Naive thymus-derived CD8-positive, alpha-beta T cell (primary cell): Measurements from ENCODE around the gene GGT5. TPM values are rescaled to one million over a fixed set of nuclear protein-coding genes. Genes with fewer than 3 reads are reported as not detected.

Source experiments
- ATAC-seq, 2 donors: fragments of 150-1000 bp; cut with Tn5 transposase in 1 of 2; sonication (Bioruptor Pico), chemical (Tn5 transposase) in 1 of 2; 1 replicate in 1 of 2; 2 replicates in 1 of 2; pipeline ENCODE4 v1.10.0; 2021; ENCODE audit warnings: mild to moderate bottlenecking in 2 of 2, moderate library complexity in 2 of 2
- POLR2A ChIA-PET: fragments of 350-600 bp; sonication (Branson Sonifier 250); formaldehyde crosslinking; loops from one replicate; lab custom pipeline; 2021; ENCODE audit warnings: antibody characterized with exemption; lab: Charles Lee
- DNase-seq, 10 donors: peaks; one replicate each; pipeline versions ENCODE4 v3.0.0 to v3.0.0-alpha.2; 2020 to 2022
- H3K27ac Mint-ChIP-seq, 10 donors: one replicate each; pipeline ENCODE4 v1.8.0; 2020 to 2022; ENCODE audit warnings: mild to moderate bottlenecking in 10 of 10, mixed read lengths in 10 of 10, moderate library complexity in 4 of 10, inconsistent platforms in 1 of 10
- H3K27me3 Mint-ChIP-seq, 5 donors: one replicate each; pipeline ENCODE4 v1.8.0; 2021 to 2022; ENCODE audit warnings: mixed read lengths in 5 of 5
- H3K36me3 Mint-ChIP-seq, 3 donors: one replicate each; pipeline ENCODE4 v1.8.0; 2020 to 2022; ENCODE audit warnings: mixed read lengths in 3 of 3, mild to moderate bottlenecking in 2 of 3, inconsistent platforms in 1 of 3
- H3K4me1 Mint-ChIP-seq, 4 donors: one replicate each; pipeline ENCODE4 v1.8.0; 2021 to 2022; ENCODE audit warnings: mixed read lengths in 4 of 4
- H3K4me3 Mint-ChIP-seq, 10 donors: one replicate each; pipeline ENCODE4 v1.8.0; 2020 to 2022; ENCODE audit warnings: mild to moderate bottlenecking in 10 of 10, mixed read lengths in 10 of 10, moderate library complexity in 6 of 10, inconsistent platforms in 1 of 10
- H3K9me3 Mint-ChIP-seq, 9 donors: one replicate each; pipeline ENCODE4 v1.8.0; 2020 to 2022; ENCODE audit warnings: mixed read lengths in 9 of 9, mild to moderate bottlenecking in 3 of 9, inconsistent platforms in 1 of 9, moderate library complexity in 1 of 9
- polyA plus RNA-seq, 3 donors: library from polyadenylated mRNA; unstranded; fragments of 300-500 nt; fragmentation: Illumina TruSeq; gene quantifications; one replicate each; pipeline ENCODE4 v1.2.3, GENCODE V29; 2021
- total RNA-seq, 8 experiments: library from RNA in 2 of 8; stranded (reverse) in 2 of 8; gene quantifications; one replicate each; pipeline ENCODE4 v1.2.3 and lab custom pipeline; 2021 to 2026

GGT5 gene
- total and polyA plus RNA-seq, 5 experiments from 2014 or later = 0.08 TPM; not detected in 4

GRCh38 chr22:24176630-24177029 is 68.3 kb downstream of the GGT5 start:
- POLR2A ChIA-PET = interaction anchor here (0.8 to 1.4 kb wide), 4 partner anchors 16 to 48 kb away, joined by 3 to 4 read pairs (median 4); no protein-coding TSS in a partner anchor
- Mint-ChIP-seq H3K4me1 (peaks cover 0 to 20% (median 4%) of the 10 kb centered on the region in 4 donors), H3K4me3 (no peak overlapping the region), H3K27ac (no peak overlapping the region), H3K36me3 (peaks cover 0 to 53% (median 2%) of the 10 kb centered on the region in 3 donors), H3K27me3 (no peaks in the 10 kb centered on the region), H3K9me3 (no peaks in the 10 kb centered on the region)
- DNase-seq (peak in 2 of 10 donors; percentile 0 to 27), ATAC-seq (no peak)

GRCh38 chr22:24176040-24176439 is 68.8 kb downstream of the GGT5 start:
- no peaks in the 10 kb centered on the region for H3K9me3 Mint-ChIP-seq
- no peak overlapping the region for H3K4me3 Mint-ChIP-seq
- H3K27me3 Mint-ChIP-seq = no peaks in the 10 kb centered on the region
- H3K4me1 Mint-ChIP-seq = peaks cover 0 to 20% (median 4%) of the 10 kb centered on the region in 4 donors
- DNase-seq (no peak), ATAC-seq (no peak)
- POLR2A ChIA-PET = interaction anchor here (0.9 to 3.1 kb wide), 4 partner anchors 20 to 165 kb away, joined by 3 to 45 read pairs (median 19); no protein-coding TSS in a partner anchor
- peak overlapping the region in 6 of 10 donors; percentile 31 to 83 (median 56) for H3K27ac Mint-ChIP-seq
- peaks cover 0 to 56% (median 2%) of the 10 kb centered on the region in 3 donors for H3K36me3 Mint-ChIP-seq

DNA sequence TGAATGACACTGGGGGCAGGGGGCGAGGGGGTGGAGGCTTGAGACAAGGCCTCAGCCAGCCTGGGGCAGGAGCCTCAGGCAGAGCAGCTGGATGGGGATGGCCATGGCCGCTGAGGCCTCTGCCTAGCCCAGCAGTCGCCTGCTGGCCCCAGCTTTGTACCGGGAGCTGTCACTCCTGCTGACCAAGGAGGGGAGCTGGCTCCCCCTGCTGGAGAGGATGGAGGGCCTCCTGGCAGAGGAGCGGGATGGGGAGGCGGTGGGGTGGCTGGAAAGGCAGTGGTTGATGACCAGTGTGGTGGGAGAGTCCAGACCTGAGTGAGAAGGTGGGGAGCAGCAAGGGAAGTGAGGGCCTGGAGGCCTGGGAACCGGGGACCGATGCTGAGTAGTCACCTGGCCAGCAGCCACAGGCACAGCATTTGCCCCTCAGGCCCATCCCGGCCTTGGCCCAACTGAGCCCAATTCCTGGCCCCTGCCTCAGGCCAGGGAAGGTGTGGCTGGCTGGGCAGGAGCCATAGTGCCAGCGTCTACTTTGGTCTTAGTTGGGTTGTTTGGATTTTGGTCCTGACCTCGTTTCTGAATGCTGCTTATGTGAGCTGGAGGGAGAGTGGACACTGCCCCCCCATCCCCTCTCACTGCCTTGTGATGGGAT is 69.6 kb downstream of the GGT5 start:
- H3K36me3 Mint-ChIP-seq = peaks cover 0 to 59% (median 2%) of the 10 kb centered on the region in 3 donors
- DNase-seq (peak; percentile 31 to 81 (median 58)), ATAC-seq (peak; percentile 66 to 73)
- H3K9me3 Mint-ChIP-seq = no peaks in the 10 kb centered on the region
- H3K27ac Mint-ChIP-seq = peak overlapping the region in 9 of 10 donors; percentile 31 to 88 (median 72)
- POLR2A ChIA-PET = interaction anchor here (0.7 to 3.1 kb wide), 4 partner anchors 20 to 165 kb away, joined by 3 to 45 read pairs (median 19); no protein-coding TSS in a partner anchor
- H3K4me1 Mint-ChIP-seq = peaks cover 0 to 21% (median 4%) of the 10 kb centered on the region in 4 donors
- H3K27me3 Mint-ChIP-seq = no peaks in the 10 kb centered on the region
- H3K4me3 Mint-ChIP-seq = no peak overlapping the region

- H3K9me3 Mint-ChIP-seq = no peaks in the 10 kb centered on the region
- no peak for ATAC-seq
- no peak for DNase-seq
- no peak overlapping the region for H3K4me3 Mint-ChIP-seq
- POLR2A ChIA-PET = interaction anchor here (2.1 to 10.0 kb wide), 2 partner anchors 15 to 38 kb away, joined by 7 to 142 read pairs; no protein-coding TSS in a partner anchor
- peak overlapping the region in 8 of 10 donors; percentile 40 to 88 (median 64) for H3K27ac Mint-ChIP-seq
- H3K4me1 Mint-ChIP-seq = peaks cover 17 to 46% (median 26%) of the 10 kb centered on the region in 4 donors
- peaks cover 0 to 64% (median 7%) of the 10 kb centered on the region in 3 donors for H3K36me3 Mint-ChIP-seq
- H3K27me3 Mint-ChIP-seq = no peaks in the 10 kb centered on the region
Measured at GRCh38 chr22:24171822-24172221, 73.1 kb downstream of the GGT5 start.

GRCh38 chr22:24170632-24171031 is 74.2 kb downstream of the GGT5 start:
- ATAC-seq (no peak), DNase-seq (no peak)
- Mint-ChIP-seq H3K36me3 (peaks cover 0 to 63% (median 7%) of the 10 kb centered on the region in 3 donors), H3K4me3 (no peak overlapping the region), H3K27me3 (no peaks in the 10 kb centered on the region), H3K9me3 (no peaks in the 10 kb centered on the region), H3K27ac (peak overlapping the region in 5 of 10 donors; percentile 38 to 91 (median 63)), H3K4me1 (peaks cover 18 to 51% (median 31%) of the 10 kb centered on the region in 4 donors)
- POLR2A ChIA-PET = interaction anchor here (10.0 kb wide), 1 partner anchor 14 kb away, joined by 142 read pairs; no protein-coding TSS in a partner anchor

- no peaks in the 10 kb centered on the region for H3K9me3 Mint-ChIP-seq
- DNase-seq (no peak), ATAC-seq (peak in 1 of 2 donors; percentile 3)
- peak overlapping the region in 1 of 10 donors; percentile 70 for H3K4me3 Mint-ChIP-seq
- H3K36me3 Mint-ChIP-seq = peaks cover 0 to 63% (median 7%) of the 10 kb centered on the region in 3 donors
- POLR2A ChIA-PET = interaction anchor here (10.0 kb wide), 1 partner anchor 14 kb away, joined by 142 read pairs; no protein-coding TSS in a partner anchor
- peak overlapping the region; percentile 15 to 94 (median 86) for H3K27ac Mint-ChIP-seq
- H3K4me1 Mint-ChIP-seq = peaks cover 20 to 52% (median 33%) of the 10 kb centered on the region in 4 donors
- no peaks in the 10 kb centered on the region for H3K27me3 Mint-ChIP-seq
Measured at GRCh38 chr22:24170188-24170587, 74.7 kb downstream of the GGT5 start.

Other genes with a start within 250 kb of the GGT5 start
- not detected for gene GSTT4, start 239.6 kb downstream of the GGT5 start, total RNA-seq
- not detected for gene GSTT4, start 239.6 kb downstream of the GGT5 start, polyA plus RNA-seq
- gene CABIN1, start 233.8 kb downstream of the GGT5 start, total RNA-seq = 100 to 1,000 TPM; 162 to 164 TPM
- 10 to 100 TPM in 2 of 3 donors, 1 to 10 TPM in 1; 7.1 to 19.1 (median 12.5) TPM for gene CABIN1, start 233.8 kb downstream of the GGT5 start, polyA plus RNA-seq
- 1 to 10 TPM; 1.7 to 1.9 TPM for gene SUSD2, start 63.6 kb downstream of the GGT5 start, total RNA-seq
- gene SUSD2, start 63.6 kb downstream of the GGT5 start, polyA plus RNA-seq = under 1 TPM in 2 of 3 donors, not detected in 1; 0.07 TPM
- gene SPECC1L, start 25.7 kb upstream of the GGT5 start, total RNA-seq = 10 to 100 TPM; 67.6 to 71.4 TPM
- gene SPECC1L, start 25.7 kb upstream of the GGT5 start, polyA plus RNA-seq = 10 to 100 TPM in 1 of 3 donors, 1 to 10 TPM in 2; 6.6 to 16.6 (median 8.0) TPM
- 10 to 100 TPM; 29.2 to 34.6 TPM for gene ADORA2A, start 182.5 kb upstream of the GGT5 start, total RNA-seq
- gene ADORA2A, start 182.5 kb upstream of the GGT5 start, polyA plus RNA-seq = 100 to 1,000 TPM in 1 of 3 donors, 10 to 100 TPM in 2; 58.7 to 105 (median 80.7) TPM